Esophagus muscularis mucosa (tissue), 4 donors: ENCODE results near the gene CMTM7. TPM values are rescaled to one million over a fixed set of nuclear protein-coding genes. Genes with fewer than 3 reads are reported as not detected.
A peak's percentile ranks its signal among the peaks of the same experiment; 100 is the strongest.

Experiments used
- DNase-seq: peaks from one replicate; pipeline ENCODE4 v3.0.0-alpha.2; 2017; ENCODE audit errors: extremely low spot score
- H3K27ac ChIP-seq, 4 donors: fragments of 200-600 bp; sonication (generic); replicated peaks in 1 of 4; 1 replicate in 3 of 4; 2 replicates in 1 of 4; pipeline ENCODE4 v1.5.1; 2016 to 2019; ENCODE audit warnings: mild to moderate bottlenecking in 1 of 4
- H3K27me3 ChIP-seq, 4 donors: fragments of 200-600 bp; sonication (generic); one replicate each; pipeline versions ENCODE4 v1.5.1 to v1.6.0; 2016 to 2019
- H3K36me3 ChIP-seq, 4 donors: fragments of 200-600 bp; sonication (generic); one replicate each; pipeline ENCODE4 v1.5.1; 2016 to 2019
- H3K4me1 ChIP-seq, 4 donors: fragments of 200-600 bp; sonication (generic); one replicate each; pipeline ENCODE4 v1.5.1; 2016 to 2019
- H3K4me3 ChIP-seq, 4 donors: fragments of 200-600 bp; sonication (generic); 1 replicate in 2 of 4; 2 replicates in 2 of 4; pipeline ENCODE4 v1.5.1; 2016 to 2019; ENCODE audit warnings: mild to moderate bottlenecking in 4 of 4, moderate library complexity in 1 of 4
- H3K9me3 ChIP-seq, 4 donors: fragments of 200-600 bp; sonication (generic); 1 replicate in 3 of 4; 2 replicates in 1 of 4; pipeline ENCODE4 v1.5.1; 2016 to 2019
- CTCF ChIP-seq, 3 experiments: fragments of 200-600 bp in 2 of 3; fragments of 450-650 bp in 1 of 3; sonication (generic) in 2 of 3; IDR thresholded peaks; one replicate each; pipeline ENCODE4 v1.5.1; 2017 to 2019; ENCODE audit warnings: antibody characterized with exemption in 3 of 3, mild to moderate bottlenecking in 2 of 3, moderate library complexity in 1 of 3
- EP300 ChIP-seq: sonication (generic); formaldehyde crosslinking; IDR thresholded peaks from one replicate; pipeline ENCODE4 v1.6.1; 2017; ENCODE audit warnings: antibody characterized with exemption
- POLR2A ChIP-seq: fragments of 450-650 bp; IDR thresholded peaks from one replicate; pipeline ENCODE4 v1.6.1; 2017; ENCODE audit warnings: antibody characterized with exemption, moderate library complexity, mild to moderate bottlenecking, low read depth
- POLR2AphosphoS5 ChIP-seq, 2 donors: sonication (generic); formaldehyde crosslinking; IDR thresholded peaks; one replicate each; pipeline ENCODE4 v1.6.1; 2017; ENCODE audit warnings: antibody characterized with exemption in 2 of 2
- WGBS: methylation state at CpG from one replicate; pipeline ENCODE4 v1.1.5; 2018; 5-methylcytosine and 5-hydroxymethylcytosine counted together
- intact Hi-C: fragments of 100-400 bp; cut with DNase I; formaldehyde crosslinking; loops from one replicate; pipeline ENCODE4 v1.15.1; 2023
- total RNA-seq, 4 donors: library from RNA; depleted of rRNA; stranded (reverse); fragments of >200 nt; gene quantifications; one replicate each; pipeline versions ENCODE4 v1.1.0 to v1.2.1, GENCODE V29; 2016

CMTM7 gene
- total RNA-seq, 4 donors from 2014 or later: 8.2 to 10.8 (median 8.5) TPM

- H3K36me3 ChIP-seq: peaks cover 0 to 12% (median 2%) of the 10 kb centered on the region in 4 donors
- DNase-seq: no peak
- no peak overlapping the region for H3K27ac ChIP-seq
- WGBS: 94% methylated on average over 2 of the region's 2 CpGs
- H3K27me3 ChIP-seq: no peaks in the 10 kb centered on the region
- intact Hi-C loops: no loop called here
- H3K9me3 ChIP-seq: no peaks in the 10 kb centered on the region
- no peak for TF ChIP-seq EP300
- TF ChIP-seq CTCF (IDR thresholded peaks at IDR 0.05): no peak
- no peak for TF ChIP-seq POLR2A
- no peak for TF ChIP-seq POLR2AphosphoS5 (IDR thresholded peaks at IDR 0.05)
- H3K4me1 ChIP-seq: peaks cover 4 to 16% (median 14%) of the 10 kb centered on the region in 4 donors
- H3K4me3 ChIP-seq: no peak overlapping the region
Measured at GRCh38 chr3:32474201-32474600, 82.5 kb downstream of the CMTM7 start.

GRCh38 chr3:32480604-32481003 lies 89.0 kb downstream of the CMTM7 start:
- H3K27me3 ChIP-seq: no peaks in the 10 kb centered on the region
- DNase-seq: no peak
- H3K9me3 ChIP-seq: no peaks in the 10 kb centered on the region
- TF ChIP-seq POLR2AphosphoS5 (IDR thresholded peaks at IDR 0.05) (no peak), POLR2A (no peak), EP300 (no peak), CTCF (IDR thresholded peaks at IDR 0.05) (no peak)
- peak overlapping the region in 1 of 4 donors; percentile 25 for H3K27ac ChIP-seq
- intact Hi-C loops: no loop called here
- peaks cover 0 to 29% (median 8%) of the 10 kb centered on the region in 4 donors for H3K36me3 ChIP-seq
- H3K4me1 ChIP-seq: no peaks in the 10 kb centered on the region
- WGBS: 95% methylated on average over 1 of the region's 1 CpG
- H3K4me3 ChIP-seq: no peak overlapping the region

GRCh38 chr3:32481791-32482631 lies 90.4 kb downstream of the CMTM7 start:
- intact Hi-C loops: no loop called here
- Histone ChIP-seq H3K36me3 (peaks cover 0 to 43% (median 13%) of the 10 kb centered on the region in 4 donors), H3K9me3 (no peaks in the 10 kb centered on the region), H3K27me3 (no peaks in the 10 kb centered on the region), H3K27ac (no peak overlapping the region), H3K4me1 (no peaks in the 10 kb centered on the region), H3K4me3 (no peak overlapping the region)
- WGBS: 97% methylated on average over 3 of the region's 3 CpGs
- no peak for DNase-seq
- TF ChIP-seq POLR2AphosphoS5 (IDR thresholded peaks at IDR 0.05) (no peak), EP300 (no peak), POLR2A (no peak), CTCF (IDR thresholded peaks at IDR 0.05) (no peak)

GRCh38 chr3:32482693-32483092 lies 91.0 kb downstream of the CMTM7 start:
- Histone ChIP-seq H3K9me3 (no peaks in the 10 kb centered on the region), H3K27ac (no peak overlapping the region), H3K4me3 (no peak overlapping the region), H3K27me3 (no peaks in the 10 kb centered on the region), H3K4me1 (no peaks in the 10 kb centered on the region), H3K36me3 (peaks cover 0 to 50% (median 15%) of the 10 kb centered on the region in 4 donors)
- no peak for DNase-seq
- WGBS: 92% methylated on average over 1 of the region's 1 CpG
- TF ChIP-seq POLR2A: no peak
- TF ChIP-seq POLR2AphosphoS5 (IDR thresholded peaks at IDR 0.05): no peak
- TF ChIP-seq CTCF (IDR thresholded peaks at IDR 0.05): no peak
- TF ChIP-seq EP300: no peak
- intact Hi-C loops: no loop called here
